Activated CD8-positive, alpha-beta memory T cell treated with anti-CD3 and anti-CD28 coated beads, Interleukin-2, amount 10 ng/mL, durations not matched to agents 7 days and 5 days (primary cell): ENCODE results near the gene NEXN. TPM values are rescaled to one million over a fixed set of nuclear protein-coding genes. Genes with fewer than 3 reads are reported as not detected.

Experiments used
- ATAC-seq: fragments of 150-1000 bp; cut with Tn5 transposase; one replicate; pipeline ENCODE4 v1.10.0; 2021; ENCODE audit warnings: moderate library complexity
- CTCF ChIA-PET: fragments of 350-600 bp; sonication (Branson Sonifier 250); formaldehyde crosslinking; loops from one replicate; lab custom pipeline; 2021; ENCODE audit warnings: antibody characterized with exemption; lab: Charles Lee
- DNase-seq: peaks from one replicate; pipeline ENCODE4 v3.0.0-alpha.2; 2020
- H3K27ac Mint-ChIP-seq: one replicate; pipeline ENCODE4 v1.8.0; 2021; ENCODE audit warnings: mild to moderate bottlenecking, mixed read lengths
- H3K27me3 Mint-ChIP-seq: one replicate; pipeline ENCODE4 v1.8.0; 2021; ENCODE audit warnings: mixed read lengths
- H3K36me3 Mint-ChIP-seq: one replicate; pipeline ENCODE4 v1.8.0; 2021; ENCODE audit warnings: mild to moderate bottlenecking, mixed read lengths
- H3K4me1 Mint-ChIP-seq: one replicate; pipeline ENCODE4 v1.8.0; 2021; ENCODE audit warnings: mixed read lengths
- H3K4me3 Mint-ChIP-seq: one replicate; pipeline ENCODE4 v1.8.0; 2021; ENCODE audit warnings: mild to moderate bottlenecking, moderate library complexity, mixed read lengths
- H3K9me3 Mint-ChIP-seq: one replicate; pipeline ENCODE4 v1.8.0; 2022; ENCODE audit warnings: low read depth, mixed read lengths
- total RNA-seq, 2 experiments: library from RNA; stranded (reverse); gene quantifications; one replicate each; pipeline ENCODE4 v1.2.3, GENCODE V29; 2021

NEXN gene
- 1 to 10 TPM; 1.4 to 2.7 TPM for total RNA-seq

DNA sequence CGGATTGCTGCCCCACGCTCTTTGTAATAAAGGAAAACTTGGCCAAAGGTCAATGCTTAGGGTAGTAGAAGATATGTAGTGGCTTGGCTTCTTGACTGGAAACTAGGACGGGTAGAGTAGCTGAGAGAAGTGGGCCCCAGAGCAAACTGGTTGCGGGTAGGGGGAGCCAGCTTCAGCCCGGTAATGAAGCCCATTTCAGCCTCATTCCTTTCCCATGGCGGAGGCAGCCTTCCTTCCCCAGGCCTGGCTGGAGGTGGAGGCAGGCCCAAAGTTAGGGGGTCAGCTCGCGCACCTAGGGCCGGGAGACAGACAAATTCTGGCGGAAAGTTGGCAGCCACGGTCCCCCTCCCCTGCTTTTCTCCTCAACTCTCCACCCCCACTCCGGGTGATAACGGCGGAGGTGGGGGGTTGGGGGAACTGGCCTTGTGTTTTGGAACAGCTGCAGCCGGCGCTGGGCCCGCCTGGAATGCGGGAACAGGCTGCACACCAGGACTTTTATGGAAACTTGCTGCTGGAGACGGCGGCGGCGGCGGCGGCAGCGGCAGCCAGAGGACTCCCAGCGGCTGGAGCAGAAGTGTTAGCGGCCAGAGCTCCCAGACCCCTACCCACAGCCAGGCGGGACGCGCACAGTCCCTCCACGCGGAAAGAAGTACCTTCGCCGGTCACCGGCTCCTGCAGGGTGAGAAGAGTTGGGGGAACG, at the start of gene NEXN:
Gene NEXN, plus strand, starts transcription at position 544 of the 700 bp plus-strand sequence. CDS start 27,483 bp downstream, outside the sequence.
- Mint-ChIP-seq H3K27me3 (peaks cover 23% of the 10 kb centered on the region), H3K4me3 (peak within 1 kb of the TSS; percentile 33), H3K4me1 (peaks cover 4% of the 10 kb centered on the region), H3K36me3 (peaks cover 11% of the 10 kb centered on the region), H3K27ac (no peak within 1 kb of the TSS), H3K9me3 (no peaks in the 10 kb centered on the region)
- CTCF ChIA-PET, result no interaction called here
- DNase-seq, result no peak
- peak; percentile 27 for ATAC-seq

DNA sequence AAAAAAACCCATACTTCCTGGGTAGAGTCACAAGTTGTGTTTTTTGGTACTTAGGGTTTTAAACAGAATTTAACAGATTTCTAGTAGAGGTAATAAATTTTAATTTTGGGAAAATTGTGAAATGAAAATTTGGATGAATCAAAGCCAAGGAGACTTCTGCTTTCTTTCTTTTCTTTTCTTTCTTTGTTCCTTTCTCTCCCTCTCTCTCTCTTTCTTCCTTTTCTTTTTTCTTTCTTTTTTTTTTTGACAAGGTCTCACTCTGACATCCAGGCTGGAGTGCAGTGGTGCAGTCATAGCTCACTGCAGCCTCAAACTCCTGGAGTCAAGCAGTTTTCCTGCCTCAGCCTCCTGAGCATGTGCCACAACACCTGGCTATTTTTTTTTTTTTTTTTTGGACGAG, 46.9 kb upstream of the NEXN start:
- no peaks in the 10 kb centered on the region for H3K4me1 Mint-ChIP-seq
- no peak overlapping the region for H3K4me3 Mint-ChIP-seq
- ATAC-seq (no peak), DNase-seq (no peak)
- no peaks in the 10 kb centered on the region for H3K27me3 Mint-ChIP-seq
- CTCF ChIA-PET, result no interaction called here
- peaks cover 10% of the 10 kb centered on the region for H3K36me3 Mint-ChIP-seq
- no peaks in the 10 kb centered on the region for H3K9me3 Mint-ChIP-seq
- H3K27ac Mint-ChIP-seq, result no peak overlapping the region

DNA sequence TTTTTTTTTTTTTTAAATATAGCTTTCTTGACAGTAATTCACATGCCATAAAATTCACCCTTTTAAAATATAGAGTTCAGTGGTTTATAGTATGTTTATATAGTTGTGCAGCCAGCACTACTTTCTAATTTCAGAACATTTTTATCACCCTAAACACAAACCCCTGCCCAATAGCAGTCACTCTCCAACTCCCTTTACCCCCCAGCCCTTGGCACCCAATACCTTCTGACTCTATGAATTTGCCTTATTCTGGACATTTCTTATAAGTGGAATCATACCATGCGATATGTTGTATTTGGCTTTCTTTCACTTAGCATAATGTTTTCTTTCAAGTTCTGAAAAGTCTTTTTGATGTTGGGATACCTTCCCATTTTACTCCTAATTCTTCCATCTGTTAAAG, 42.5 kb upstream of the NEXN start:
- no peak for DNase-seq
- H3K4me1 Mint-ChIP-seq, result no peaks in the 10 kb centered on the region
- H3K27ac Mint-ChIP-seq, result no peak overlapping the region
- no peak overlapping the region for H3K4me3 Mint-ChIP-seq
- H3K9me3 Mint-ChIP-seq, result no peaks in the 10 kb centered on the region
- H3K27me3 Mint-ChIP-seq, result no peaks in the 10 kb centered on the region
- CTCF ChIA-PET, result interaction anchor here (0.6 kb wide), 1 partner anchor 639 kb away, joined by 3 read pairs; no protein-coding TSS in a partner anchor
- H3K36me3 Mint-ChIP-seq, result peaks cover 10% of the 10 kb centered on the region
- ATAC-seq, result no peak

DNA sequence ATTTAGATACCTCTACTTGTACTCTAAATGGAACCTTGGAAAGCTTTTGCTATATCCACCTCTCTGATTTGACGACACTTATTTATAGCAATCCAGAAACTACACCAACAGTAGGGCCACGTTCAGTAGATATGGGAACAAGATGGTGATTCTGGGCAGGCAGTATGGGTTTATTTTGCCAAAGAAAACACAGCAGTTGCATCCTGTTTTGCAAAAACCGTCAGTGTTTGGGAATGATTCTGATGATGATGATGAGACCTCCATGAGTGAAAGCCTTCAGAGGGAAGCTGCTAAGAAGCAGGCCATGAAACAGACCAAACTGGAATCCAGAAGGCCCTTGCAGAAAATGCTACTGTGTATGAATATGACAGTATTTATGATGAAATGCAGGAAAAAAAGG, 41.5 kb upstream of the NEXN start:
- Mint-ChIP-seq H3K9me3 (no peaks in the 10 kb centered on the region), H3K4me3 (no peak overlapping the region)
- CTCF ChIA-PET, result no interaction called here

DNA sequence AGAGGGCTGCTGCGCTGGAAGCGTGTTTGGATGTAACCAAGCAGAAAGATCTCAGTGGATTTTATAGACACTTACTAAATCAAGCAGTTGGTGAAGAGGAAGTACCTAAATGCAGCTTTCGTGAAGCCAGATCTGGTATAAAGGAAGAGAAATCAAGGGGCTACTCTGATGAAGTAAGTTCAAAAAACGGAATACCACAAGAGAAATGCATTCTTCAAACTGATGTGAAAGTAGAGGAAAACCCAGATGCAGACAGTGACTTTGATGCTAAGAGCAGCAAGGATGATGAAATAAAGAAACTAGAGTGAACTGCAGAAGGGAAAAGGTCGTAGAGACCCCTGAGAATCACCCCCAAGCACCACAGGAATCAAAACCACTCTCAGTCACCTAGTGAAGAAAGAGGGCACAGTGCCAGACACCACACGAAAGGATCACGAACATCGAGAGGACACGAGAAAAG, 40.8 kb upstream of the NEXN start:
- ATAC-seq (no peak), DNase-seq (no peak)
- CTCF ChIA-PET, result no interaction called here
- Mint-ChIP-seq H3K4me3 (no peak overlapping the region), H3K27ac (no peak overlapping the region), H3K36me3 (peaks cover 11% of the 10 kb centered on the region), H3K4me1 (no peaks in the 10 kb centered on the region), H3K27me3 (no peaks in the 10 kb centered on the region), H3K9me3 (no peaks in the 10 kb centered on the region)

More for the DNA sequence above, 41.5 kb upstream of the NEXN start:
- Mint-ChIP-seq H3K27ac (no peak overlapping the region), H3K36me3 (peaks cover 11% of the 10 kb centered on the region), H3K4me1 (no peaks in the 10 kb centered on the region), H3K27me3 (no peaks in the 10 kb centered on the region)
- no peak for DNase-seq
- ATAC-seq, result no peak

DNA sequence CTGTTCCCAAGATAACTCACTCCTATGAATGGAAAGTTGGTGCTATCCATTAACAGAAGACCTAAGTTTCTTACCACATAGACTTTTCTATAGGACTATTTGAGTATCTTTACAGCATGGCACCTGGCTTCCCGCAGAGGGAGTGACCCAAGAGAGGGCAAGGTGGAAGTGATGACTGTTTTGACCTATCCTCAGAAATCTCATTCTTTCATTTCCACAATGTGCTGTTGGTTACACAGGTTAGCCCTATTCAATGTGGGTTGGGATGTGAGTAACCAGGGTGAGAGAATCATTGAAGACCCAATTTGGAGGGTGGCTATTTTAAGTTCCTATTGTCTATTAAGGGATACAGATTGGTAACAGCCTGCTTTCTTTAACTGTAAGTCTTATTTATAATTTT, 38.3 kb upstream of the NEXN start:
- peaks cover 26% of the 10 kb centered on the region for H3K36me3 Mint-ChIP-seq
- H3K27ac Mint-ChIP-seq, result no peak overlapping the region
- no peaks in the 10 kb centered on the region for H3K27me3 Mint-ChIP-seq
- H3K9me3 Mint-ChIP-seq, result peaks cover 4% of the 10 kb centered on the region
- no peaks in the 10 kb centered on the region for H3K4me1 Mint-ChIP-seq
- DNase-seq, result no peak
- CTCF ChIA-PET, result no interaction called here
- H3K4me3 Mint-ChIP-seq, result no peak overlapping the region
- ATAC-seq, result no peak

DNA sequence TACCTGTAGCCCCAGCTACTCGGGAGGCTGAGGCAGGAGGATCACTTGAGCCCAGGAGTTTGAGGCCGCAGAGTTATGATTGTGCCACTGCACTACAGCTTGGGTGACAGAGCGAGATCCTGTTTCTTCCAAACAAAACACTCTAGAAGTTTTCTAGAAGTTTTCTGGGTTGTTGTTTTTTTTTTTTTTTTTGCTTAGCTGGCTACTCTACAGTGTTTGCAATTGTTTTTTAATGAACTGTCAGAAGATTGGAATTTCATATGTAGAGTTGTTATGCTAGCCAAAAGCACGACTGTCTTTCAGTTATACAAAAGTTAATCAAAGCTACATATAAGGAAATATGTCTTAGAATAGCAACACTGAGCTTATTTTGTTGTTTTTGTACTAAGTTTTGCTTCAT, 30.9 kb upstream of the NEXN start:
- no peaks in the 10 kb centered on the region for H3K4me1 Mint-ChIP-seq
- CTCF ChIA-PET, result interaction anchor here (0.6 to 1.3 kb wide), 4 partner anchors 32 to 279 kb away, joined by 3 to 4 read pairs (median 4); no protein-coding TSS in a partner anchor
- no peaks in the 10 kb centered on the region for H3K27me3 Mint-ChIP-seq
- peaks cover 48% of the 10 kb centered on the region for H3K36me3 Mint-ChIP-seq
- ATAC-seq (no peak), DNase-seq (no peak)
- H3K9me3 Mint-ChIP-seq, result peaks cover 16% of the 10 kb centered on the region
- H3K27ac Mint-ChIP-seq, result no peak overlapping the region
- H3K4me3 Mint-ChIP-seq, result no peak overlapping the region

DNA sequence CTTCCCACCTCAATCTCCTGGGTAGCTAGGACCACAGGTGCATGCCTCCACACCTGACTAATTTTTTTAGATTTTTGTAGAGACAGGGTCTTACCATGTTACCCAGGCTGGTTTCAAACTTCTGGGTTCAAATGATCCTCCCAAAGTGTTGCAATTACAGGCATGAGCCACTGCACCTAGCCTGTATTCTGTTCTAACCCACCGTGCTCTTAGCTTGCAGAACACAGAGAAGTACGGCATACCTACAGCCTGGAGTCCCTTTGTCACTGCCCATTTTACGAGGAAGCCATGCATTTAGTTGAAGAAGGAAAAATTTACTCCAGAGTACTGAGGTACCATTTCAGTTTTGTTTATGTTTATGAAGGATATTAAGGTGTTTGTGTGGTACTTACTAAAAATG, 29.7 kb upstream of the NEXN start:
- CTCF ChIA-PET, result no interaction called here
- H3K9me3 Mint-ChIP-seq, result peaks cover 16% of the 10 kb centered on the region

DNA sequence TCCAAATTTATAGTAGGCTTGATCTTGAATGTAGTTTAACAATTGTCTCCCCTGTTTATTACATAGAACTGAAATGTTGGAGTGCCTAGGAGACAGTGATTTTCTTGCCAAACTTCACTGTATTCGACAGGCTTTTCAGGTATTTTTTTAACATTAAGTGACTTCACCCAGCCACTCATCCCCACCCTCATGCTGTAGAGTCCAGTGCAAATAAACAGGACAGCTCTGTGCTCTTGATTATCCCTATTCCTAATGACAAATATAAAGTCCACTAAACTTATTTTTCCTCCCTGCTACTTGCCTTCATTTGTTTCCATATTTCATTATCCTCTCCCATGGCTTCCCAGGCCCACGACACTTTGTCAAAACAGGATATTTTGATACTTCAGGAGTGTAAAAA, 29.2 kb upstream of the NEXN start:
- ATAC-seq (no peak), DNase-seq (no peak)
- Mint-ChIP-seq H3K36me3 (peaks cover 41% of the 10 kb centered on the region), H3K9me3 (peaks cover 16% of the 10 kb centered on the region), H3K27me3 (no peaks in the 10 kb centered on the region), H3K4me1 (no peaks in the 10 kb centered on the region), H3K27ac (no peak overlapping the region), H3K4me3 (no peak overlapping the region)
- CTCF ChIA-PET, result no interaction called here

More for the DNA sequence above, 29.7 kb upstream of the NEXN start:
- H3K4me3 Mint-ChIP-seq, result no peak overlapping the region
- DNase-seq (no peak), ATAC-seq (no peak)
- no peaks in the 10 kb centered on the region for H3K27me3 Mint-ChIP-seq
- H3K4me1 Mint-ChIP-seq, result no peaks in the 10 kb centered on the region
- H3K36me3 Mint-ChIP-seq, result peaks cover 46% of the 10 kb centered on the region
- no peak overlapping the region for H3K27ac Mint-ChIP-seq

DNA sequence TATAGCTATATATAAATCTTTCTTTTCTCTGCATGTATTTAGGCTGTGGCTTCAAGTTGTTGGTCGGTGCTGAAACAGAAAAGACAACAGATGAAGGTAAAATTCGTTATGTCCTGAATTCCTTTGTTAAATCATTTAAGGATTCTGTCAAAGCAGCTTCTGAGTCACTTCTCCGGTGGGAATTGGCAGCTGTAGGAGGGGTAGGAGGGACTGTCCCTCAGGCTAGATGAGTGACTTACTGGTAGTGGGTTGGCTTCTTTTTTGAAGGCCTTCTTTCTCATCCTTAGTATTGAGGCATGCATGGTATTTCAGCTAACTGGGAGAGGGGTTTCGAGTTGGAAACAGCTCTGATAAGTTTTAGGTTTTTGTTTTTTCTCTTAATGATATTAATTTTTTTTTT, 22.1 kb upstream of the NEXN start:
- CTCF ChIA-PET, result interaction anchor here (0.7 kb wide), 1 partner anchor 375 kb away, joined by 3 read pairs; no protein-coding TSS in a partner anchor
- Mint-ChIP-seq H3K27me3 (no peaks in the 10 kb centered on the region), H3K27ac (no peak overlapping the region), H3K4me3 (no peak overlapping the region), H3K4me1 (no peaks in the 10 kb centered on the region), H3K36me3 (peaks cover 16% of the 10 kb centered on the region), H3K9me3 (no peaks in the 10 kb centered on the region)
- ATAC-seq, result no peak
- DNase-seq, result no peak

DNA sequence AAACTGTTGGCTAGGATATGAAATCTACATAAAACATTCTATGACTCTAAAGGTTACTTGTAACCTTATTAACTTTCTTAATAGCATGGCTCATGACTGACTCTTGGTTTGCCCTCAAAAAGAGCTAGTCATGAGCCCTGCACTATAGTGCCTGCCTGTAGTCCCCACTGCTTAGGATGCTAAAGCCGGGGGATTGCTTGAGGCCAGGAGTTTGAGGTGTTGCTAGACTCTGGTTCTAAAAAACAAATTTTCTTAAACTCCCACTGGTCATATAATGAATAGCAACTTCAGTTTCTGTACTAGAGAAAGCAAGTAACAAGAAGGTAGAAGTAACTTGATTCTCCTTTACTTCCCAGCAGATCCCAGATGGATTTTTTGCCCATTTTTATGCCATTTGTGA, 15.8 kb upstream of the NEXN start:
- Mint-ChIP-seq H3K36me3 (peaks cover 12% of the 10 kb centered on the region), H3K4me3 (no peak overlapping the region), H3K27me3 (no peaks in the 10 kb centered on the region), H3K9me3 (no peaks in the 10 kb centered on the region), H3K27ac (no peak overlapping the region), H3K4me1 (no peaks in the 10 kb centered on the region)
- CTCF ChIA-PET, result no interaction called here
- no peak for ATAC-seq
- DNase-seq, result no peak

DNA sequence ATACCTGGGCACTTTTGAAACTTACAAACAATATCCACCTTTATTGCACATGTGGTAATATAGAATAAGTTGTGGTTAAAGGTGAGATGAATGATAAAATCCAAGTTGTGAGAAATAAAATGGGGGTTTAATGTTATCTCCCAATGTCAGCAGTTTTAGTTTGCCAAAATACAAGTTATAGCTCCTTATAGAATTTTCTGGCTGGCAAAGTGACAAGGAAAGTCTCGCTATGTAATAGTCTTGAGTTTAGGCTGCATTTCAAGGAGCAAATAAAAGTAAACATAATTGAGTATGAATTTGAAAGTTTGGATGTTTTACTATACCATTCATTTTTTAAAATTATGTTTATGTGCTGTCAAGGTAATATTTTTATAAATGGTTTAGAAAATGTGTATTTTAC, 15.0 kb upstream of the NEXN start:
- no peak for DNase-seq
- Mint-ChIP-seq H3K4me3 (no peak overlapping the region), H3K9me3 (no peaks in the 10 kb centered on the region), H3K27me3 (no peaks in the 10 kb centered on the region), H3K4me1 (no peaks in the 10 kb centered on the region), H3K36me3 (peaks cover 10% of the 10 kb centered on the region), H3K27ac (no peak overlapping the region)
- no peak for ATAC-seq
- CTCF ChIA-PET, result no interaction called here

DNA sequence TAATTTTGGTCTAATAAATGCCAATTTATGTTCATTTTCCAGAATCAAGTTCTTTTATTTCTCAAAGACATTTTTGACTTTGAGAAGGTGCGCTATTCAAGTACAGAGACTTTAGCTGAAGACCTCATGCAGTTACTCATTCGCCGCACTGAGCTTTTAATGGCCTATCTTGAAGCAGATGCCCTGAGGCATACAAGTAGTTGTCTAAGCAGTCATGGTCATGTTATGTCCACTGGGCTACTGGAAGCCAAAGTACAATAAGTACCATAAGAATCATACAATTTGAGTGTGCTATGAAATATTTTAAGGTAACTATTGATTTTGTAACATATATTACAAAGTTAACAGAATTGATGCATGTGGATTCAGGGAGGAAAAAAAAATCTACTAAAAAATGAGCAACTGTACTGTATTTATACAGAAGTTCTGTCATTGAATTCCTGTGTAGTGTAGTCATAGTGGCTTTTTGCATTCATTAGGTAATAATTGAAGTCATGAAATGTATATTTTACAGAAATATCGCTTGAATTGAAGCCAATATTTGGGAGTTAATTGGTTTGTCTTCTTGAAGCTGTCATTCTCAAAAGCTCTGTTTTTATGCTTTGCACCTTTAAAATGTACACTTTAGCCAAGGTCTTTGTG, 13.5 kb upstream of the NEXN start:
- H3K4me3 Mint-ChIP-seq, result no peak overlapping the region
- no peak overlapping the region for H3K27ac Mint-ChIP-seq
- no peaks in the 10 kb centered on the region for H3K27me3 Mint-ChIP-seq
- CTCF ChIA-PET, result no interaction called here
- no peaks in the 10 kb centered on the region for H3K4me1 Mint-ChIP-seq
- H3K9me3 Mint-ChIP-seq, result no peaks in the 10 kb centered on the region
- H3K36me3 Mint-ChIP-seq, result peaks cover 7% of the 10 kb centered on the region
- no peak for ATAC-seq
- DNase-seq, result no peak

DNA sequence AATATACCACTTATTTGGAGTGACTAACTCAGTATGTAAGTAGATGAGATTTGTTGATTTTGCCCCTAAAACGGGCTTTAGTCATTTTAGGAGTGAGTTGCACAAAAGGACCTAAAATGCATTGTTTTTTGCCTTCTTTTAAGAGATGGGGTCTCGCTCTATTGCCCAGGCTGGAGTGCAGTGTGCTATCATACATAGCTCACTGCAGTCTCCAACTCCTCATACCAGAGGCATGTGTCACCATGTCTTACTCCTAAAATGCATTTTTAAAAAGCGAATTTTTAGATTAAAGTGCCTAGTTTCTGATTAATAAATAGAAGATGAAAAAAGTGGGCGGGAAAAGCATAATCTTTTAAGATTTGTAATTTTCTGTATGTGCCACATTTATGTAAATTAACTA, 11.5 kb upstream of the NEXN start:
- no peak overlapping the region for H3K4me3 Mint-ChIP-seq
- peaks cover 7% of the 10 kb centered on the region for H3K36me3 Mint-ChIP-seq
- CTCF ChIA-PET, result no interaction called here
- H3K27ac Mint-ChIP-seq, result no peak overlapping the region
- ATAC-seq, result no peak
- no peak for DNase-seq
- no peaks in the 10 kb centered on the region for H3K4me1 Mint-ChIP-seq
- no peaks in the 10 kb centered on the region for H3K27me3 Mint-ChIP-seq
- H3K9me3 Mint-ChIP-seq, result no peaks in the 10 kb centered on the region
